ENCODE data around the gene PLEKHM2.

PLEKHM2 gene

GRCh38 chr1:15762546-15762945, 78.4 kb downstream of the PLEKHM2 start:
- DNase-seq, result no peak

DNA sequence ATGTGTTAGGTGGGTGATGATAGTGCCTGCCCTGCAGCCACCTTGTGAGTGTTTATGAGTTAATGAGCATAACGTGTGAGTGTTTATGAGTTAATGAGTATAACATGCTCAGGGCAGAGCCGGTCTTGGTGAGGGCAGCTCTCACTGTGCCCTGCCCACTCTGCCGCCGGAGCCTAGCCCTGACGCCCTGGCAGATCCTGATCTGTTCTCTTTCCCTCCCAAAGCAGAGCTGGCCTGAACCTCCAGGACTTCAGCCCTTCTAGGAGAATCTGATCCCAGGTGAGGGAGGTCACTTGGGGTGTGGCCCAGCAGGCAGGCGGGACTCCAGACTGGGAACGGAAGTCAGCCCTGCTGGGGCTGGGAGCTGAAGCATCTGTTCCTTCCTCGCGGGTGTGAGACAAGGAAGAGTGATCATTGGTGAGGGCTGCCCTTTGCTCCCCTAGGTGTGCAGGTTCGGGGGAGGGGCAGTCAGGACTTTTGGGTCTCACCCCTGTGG, 80.2 kb downstream of the PLEKHM2 start:
- no peak for DNase-seq

DNA sequence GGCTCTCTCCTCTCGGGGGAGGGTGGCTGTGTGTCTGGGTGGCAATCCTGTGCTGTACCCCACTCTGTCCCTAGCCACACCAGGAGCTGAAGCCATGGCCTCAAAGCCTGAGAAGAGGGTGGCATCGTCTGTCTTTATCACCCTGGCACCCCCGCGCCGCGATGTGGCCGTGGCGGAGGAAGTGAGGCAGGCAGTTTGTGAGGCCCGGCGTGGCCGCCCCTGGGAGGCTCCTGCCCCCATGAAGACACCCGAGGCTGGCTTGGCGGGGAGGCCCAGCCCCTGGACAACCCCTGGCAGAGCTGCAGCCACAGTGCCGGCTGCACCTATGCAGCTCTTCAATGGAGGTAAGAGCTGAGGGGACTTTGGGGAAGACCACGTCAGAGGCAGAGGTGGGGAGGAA, 80.8 kb downstream of the PLEKHM2 start:
- no peak for DNase-seq

GRCh38 chr1:15765495-15766194, 81.5 kb downstream of the PLEKHM2 start:
- no peak for DNase-seq

- no peak for DNase-seq
Observed at GRCh38 chr1:15767941-15768340, 83.8 kb downstream of the PLEKHM2 start.

GRCh38 chr1:15768388-15768787, 84.3 kb downstream of the PLEKHM2 start:
- no peak for DNase-seq

DNA sequence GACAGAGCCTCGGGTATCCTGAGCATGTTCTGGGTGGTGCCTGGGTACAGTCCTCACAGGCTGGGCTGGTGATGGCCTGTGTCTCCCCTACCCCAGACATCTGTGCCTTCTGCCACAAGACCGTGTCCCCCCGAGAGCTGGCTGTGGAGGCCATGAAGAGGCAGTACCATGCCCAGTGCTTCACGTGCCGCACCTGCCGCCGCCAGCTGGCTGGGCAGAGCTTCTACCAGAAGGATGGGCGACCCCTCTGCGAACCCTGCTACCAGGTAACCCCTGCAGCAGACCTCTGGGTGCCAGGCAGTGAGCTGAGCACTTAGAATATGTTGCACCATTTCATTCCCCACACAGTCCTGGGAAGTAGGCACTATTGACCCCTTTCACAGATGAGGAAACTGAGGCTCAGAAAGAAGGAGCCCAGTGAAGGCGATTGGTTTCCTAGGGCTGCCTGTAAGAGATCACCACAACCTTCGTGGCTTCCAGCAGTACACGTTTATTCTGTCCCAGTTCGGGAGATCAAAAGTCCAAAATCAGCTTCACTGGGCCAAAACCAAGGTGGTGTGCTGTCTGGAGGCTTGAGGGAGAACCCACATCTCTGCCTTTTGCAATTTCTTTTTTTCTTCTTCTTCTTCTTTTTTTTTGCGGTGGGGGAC, 86.3 kb downstream of the PLEKHM2 start:
- DNase-seq, result no peak

GRCh38 chr1:15771836-15772515, 87.9 kb downstream of the PLEKHM2 start:
- no peak for DNase-seq

GRCh38 chr1:15775706-15776105, 91.6 kb downstream of the PLEKHM2 start:
- no peak for DNase-seq

DNA sequence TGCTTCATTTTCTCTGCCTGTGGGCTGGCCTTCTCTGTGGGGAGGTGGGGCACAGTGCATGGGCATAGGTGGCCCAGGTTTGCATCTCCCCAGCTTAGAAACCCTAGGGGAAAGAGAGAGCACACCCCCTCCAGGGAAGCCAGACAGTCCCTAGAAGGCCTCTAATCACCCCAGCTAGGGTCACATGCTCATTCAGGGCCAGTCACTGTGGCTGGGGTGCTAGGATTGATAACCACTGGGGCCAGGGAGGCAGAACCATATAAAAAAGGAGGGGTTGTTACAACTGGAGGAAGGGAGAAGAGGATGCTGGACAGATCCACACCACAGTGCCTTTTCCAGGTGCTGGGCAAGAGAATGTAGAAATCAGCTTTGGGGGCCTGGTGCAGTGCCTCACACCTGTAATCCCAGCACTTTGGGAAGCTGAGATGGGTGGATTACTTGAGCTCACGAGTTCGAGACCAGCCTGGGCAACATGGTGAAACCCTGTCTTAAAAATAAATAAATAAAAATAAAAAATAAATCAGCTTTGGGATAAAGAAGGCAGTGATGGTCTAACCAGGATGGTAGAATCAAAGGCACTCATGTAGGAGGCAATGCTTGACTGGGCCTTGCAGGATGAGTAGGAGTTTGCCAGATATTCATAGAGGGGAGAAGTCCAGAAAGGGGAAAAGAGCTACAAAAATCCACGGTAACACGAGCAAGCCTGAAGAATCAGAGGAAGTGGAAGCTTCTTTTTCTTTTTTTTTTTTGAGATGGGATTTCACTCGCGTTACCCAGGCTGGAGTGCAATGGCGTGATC, 94.0 kb downstream of the PLEKHM2 start:
- DNase-seq, result no peak
